ENCODE measurements around the gene FDXR.

The FDXR gene

DNA sequence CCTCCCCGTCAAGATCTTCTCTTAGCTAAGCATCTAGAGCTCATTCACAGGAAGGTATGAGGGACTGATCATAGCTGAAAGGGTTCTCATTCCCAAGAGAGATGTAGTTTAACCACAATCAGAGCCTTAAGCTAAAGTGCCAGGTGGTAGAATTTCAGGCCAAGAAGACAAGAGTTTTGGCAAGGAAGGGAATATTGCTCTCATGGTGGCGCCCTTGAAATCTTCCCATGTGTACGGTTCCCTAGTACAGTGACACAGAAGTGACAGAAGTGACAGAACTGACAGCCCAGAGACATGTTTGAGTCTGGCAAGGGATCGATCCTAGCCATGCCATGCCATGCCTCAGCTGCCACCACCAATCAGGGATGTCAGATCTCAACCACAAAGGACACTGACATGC is 15.6 kb downstream of the FDXR start:
- DNase-seq (ENCODE audit: low read depth), result no peak

DNA sequence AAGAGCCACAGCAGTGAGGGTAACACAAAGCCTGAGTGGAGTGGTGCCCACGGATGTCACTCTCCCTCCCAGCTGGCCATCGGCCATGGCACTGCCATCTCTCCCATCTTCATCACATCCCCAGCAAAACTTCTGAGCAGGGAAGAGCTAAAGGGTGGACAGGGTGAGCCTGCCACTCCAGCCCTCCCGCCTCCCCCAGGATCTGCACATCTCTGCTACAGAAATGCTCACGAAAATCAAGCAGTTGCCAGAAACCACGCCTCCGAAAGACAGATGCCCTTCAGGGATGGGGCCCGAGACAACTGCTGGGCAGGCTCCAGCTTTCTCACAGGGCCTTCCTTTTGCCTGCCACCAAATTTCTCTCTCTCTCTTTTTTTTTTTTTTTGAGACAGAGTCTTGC is 16.7 kb downstream of the FDXR start:
- no peak for DNase-seq (ENCODE audit: low read depth)

- no peak for DNase-seq (ENCODE audit: low read depth)
These were observed 17.5 kb downstream of the FDXR start for GRCh38 chr17:74855323-74855722.

DNA sequence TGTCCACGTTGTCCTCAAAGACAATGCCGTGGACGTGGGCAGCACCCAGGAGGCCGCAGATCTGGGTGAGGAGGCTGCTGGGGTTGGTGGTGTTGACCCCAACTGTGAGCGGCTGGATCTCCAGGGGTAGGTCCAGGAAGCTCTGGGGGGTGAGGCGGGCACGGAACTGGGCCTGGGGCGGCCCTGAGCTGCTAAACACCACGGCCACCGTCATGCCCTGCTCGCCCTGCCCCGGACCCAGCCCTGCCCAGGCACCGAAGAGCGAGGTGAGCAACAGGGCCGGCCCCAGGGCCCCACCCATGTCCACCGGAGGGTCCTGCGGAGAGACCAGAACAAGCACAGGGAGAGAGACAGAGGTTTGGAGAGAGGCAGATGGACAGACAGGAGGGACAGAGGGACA is 18.0 kb downstream of the FDXR start:
- no peak for DNase-seq (ENCODE audit: low read depth)

DNA sequence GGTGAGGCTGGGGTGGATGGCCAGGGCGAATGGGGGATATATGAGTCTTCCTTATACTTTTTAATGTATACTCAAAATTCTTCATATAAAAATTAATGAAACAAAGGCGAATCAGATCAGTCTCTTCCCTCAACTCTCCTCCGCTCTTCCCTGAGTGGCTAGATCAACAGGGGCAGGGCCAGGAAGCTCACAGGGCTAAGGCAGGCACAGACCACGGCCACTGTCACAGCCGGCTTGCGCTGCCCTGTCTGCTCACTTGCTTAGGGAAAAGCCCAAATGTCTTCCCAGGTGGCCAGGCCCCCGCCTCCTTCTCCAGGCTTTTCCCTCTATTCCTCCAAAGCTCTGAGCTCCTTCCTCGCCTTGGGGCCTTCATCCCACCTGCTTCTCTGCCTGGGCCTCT is 19.1 kb downstream of the FDXR start:
- no peak for DNase-seq (ENCODE audit: low read depth)

DNA sequence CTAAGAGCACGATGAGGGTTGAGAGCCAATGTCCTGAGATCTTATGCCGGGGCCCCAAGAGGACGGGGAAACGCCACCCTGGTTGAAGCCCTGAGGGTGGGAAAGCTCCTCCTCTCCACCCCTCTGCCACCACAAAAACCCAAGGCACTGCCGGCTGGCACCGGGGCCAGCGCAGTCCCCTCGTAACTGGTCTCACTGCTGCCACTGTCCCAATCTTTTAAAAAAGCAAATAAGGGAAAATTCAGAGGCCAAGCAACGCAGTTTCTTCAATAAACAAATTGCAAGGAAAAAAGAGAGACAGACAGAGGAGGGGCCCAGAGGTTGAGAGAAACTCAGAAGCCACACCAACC is 19.8 kb downstream of the FDXR start:
- no peak for DNase-seq (ENCODE audit: low read depth)

DNA sequence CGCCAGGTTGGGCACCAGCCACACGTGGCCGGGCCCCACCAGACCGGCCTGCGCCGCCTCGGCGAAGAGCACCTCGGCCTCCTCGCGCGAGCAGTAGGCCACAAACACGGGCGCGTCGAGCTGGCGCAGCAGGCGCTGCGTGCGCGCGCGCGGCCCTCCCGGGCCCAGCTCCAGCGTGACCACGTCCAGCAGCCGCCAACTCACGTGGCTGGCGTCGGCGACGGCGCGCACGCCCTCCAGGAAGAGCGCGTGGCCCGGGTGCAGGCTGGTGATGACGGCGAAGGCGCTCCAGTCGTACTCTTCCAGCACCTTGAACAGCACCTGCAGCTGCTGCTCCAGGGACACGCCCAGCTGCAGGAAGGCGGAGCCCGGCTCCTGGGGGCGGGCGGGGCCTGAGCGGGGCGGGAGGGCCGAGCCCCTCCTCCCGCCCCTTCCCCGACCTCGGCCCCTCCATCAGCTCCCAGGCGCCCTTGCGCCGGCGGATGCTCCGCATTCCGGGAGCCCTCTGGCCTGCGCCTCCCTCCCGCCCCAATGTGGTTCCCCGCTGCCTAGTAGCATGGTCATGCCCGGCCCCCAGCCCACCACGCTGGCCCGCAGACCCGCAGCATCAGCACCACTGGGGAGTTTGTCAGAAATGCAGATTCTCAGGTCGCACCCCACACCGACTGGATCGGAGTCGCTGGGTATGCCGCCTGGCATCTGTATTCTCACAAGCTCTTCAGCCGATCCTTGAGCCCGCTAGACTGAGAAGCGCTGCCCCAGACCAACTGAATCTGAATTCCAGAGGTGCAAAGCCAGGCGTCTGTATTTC is 20.4 kb downstream of the FDXR start:
- no peak for DNase-seq (ENCODE audit: low read depth)

DNA sequence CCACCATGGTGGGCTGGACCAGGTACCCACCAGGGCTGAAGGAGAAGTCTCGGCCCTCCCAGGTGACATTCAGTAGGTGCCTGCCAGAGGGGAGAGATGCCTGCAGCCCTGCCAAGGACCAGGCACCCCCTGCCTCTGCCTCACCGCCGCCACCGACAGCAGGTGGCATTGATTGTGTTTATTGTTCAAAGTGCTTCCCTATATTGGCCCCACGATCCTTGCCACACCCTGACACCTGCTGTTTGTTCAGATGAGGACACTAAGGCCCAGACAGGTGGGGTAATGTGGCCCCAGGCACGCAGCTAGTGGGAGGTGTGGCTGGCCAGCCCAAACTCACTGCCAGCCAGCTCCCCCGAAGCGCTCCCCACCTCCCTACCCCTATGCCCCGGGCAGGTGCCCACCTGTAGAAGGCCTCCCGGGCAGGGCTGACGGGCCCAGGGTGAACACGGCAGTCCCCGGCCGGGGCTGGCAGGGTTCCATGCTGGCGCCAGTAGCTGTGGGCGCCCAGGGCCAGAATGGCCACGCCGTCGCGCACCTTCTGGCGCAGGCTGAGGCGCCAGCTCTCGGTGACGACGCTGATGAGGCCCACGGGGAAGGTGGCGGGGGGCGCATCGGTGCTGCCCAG is 21.1 kb downstream of the FDXR start:
- DNase-seq (ENCODE audit: low read depth), result no peak

DNA sequence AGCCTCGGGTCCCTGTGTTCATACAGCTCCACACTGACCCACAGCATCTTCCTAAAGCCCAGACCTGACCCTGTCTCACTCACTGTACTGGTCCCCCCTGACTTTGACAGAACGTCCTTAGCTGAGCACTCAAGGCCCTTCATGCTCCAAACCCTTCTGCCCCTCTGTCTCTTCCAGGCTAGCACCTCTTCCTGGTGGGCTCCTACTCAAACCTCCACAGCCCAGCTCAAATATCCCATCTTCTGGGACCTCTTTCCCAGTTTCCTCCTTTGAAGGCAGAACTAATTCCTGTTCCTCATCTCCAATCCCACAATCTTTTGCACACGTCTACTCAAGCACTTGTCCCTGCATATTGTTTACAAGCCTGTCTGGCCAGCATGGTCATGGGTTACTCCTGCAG is 21.9 kb downstream of the FDXR start:
- DNase-seq (ENCODE audit: low read depth), result no peak

DNA sequence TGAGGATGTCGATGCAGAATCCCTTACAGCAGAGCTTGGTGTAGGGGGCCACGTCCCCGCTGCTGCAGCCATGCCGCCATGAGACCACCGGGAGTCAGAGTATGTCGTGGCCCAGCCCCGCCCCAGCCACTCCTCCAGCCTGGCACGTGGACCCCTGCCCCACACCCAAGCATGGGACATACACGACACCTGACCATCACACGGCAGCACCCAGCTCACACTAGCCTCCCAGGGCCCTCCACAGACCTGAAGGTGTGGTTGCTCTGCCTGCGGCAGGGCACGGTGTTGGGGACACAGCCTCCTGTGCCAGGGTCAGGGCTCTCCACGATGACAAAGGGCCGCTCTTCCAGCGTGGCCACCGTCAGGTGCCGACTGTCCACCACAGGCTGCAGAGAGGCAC is 22.5 kb downstream of the FDXR start:
- no peak for DNase-seq (ENCODE audit: low read depth)

DNA sequence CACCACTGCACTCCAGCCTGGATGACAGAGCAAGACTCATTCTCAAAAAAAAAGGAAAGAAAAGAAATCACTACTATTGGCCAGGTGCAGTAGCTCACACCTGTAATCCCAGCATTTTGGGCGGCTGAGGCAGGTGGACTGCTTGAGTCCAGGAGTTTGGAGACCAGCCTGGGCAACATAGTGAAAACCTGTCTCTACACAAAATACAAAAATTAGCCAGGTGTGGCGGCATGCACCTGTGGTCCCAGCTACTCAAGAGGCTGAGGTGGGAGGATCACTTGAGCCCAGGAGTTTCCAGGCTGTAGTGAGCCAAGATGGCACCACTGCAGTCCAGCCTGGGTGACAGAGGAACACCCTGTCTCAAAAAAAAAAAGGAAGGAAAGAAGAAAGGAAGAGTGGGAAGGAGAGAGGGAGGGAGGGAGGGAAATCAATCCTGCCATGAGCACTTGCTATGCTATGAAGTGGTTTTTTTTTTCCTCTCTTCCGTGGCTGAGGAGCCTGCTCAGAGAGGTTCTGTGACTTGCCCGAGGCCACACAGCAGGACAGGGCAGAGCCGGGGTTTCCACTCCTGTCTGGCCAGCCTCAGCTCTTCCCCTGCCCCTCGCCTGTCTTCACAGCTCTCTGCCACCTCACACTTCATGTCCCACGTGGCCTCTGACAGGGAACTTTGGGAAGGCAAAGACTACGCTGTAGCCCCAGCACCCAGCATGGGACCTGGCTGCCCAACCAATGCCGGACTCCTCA is 24.0 kb downstream of the FDXR start:
- no peak for DNase-seq (ENCODE audit: low read depth)

GRCh38 chr17:74846621-74847020 is 26.2 kb downstream of the FDXR start:
- no peak for DNase-seq (ENCODE audit: low read depth)

GRCh38 chr17:74843352-74843627 is 29.5 kb downstream of the FDXR start:
- no peak for DNase-seq (ENCODE audit: low read depth)

DNA sequence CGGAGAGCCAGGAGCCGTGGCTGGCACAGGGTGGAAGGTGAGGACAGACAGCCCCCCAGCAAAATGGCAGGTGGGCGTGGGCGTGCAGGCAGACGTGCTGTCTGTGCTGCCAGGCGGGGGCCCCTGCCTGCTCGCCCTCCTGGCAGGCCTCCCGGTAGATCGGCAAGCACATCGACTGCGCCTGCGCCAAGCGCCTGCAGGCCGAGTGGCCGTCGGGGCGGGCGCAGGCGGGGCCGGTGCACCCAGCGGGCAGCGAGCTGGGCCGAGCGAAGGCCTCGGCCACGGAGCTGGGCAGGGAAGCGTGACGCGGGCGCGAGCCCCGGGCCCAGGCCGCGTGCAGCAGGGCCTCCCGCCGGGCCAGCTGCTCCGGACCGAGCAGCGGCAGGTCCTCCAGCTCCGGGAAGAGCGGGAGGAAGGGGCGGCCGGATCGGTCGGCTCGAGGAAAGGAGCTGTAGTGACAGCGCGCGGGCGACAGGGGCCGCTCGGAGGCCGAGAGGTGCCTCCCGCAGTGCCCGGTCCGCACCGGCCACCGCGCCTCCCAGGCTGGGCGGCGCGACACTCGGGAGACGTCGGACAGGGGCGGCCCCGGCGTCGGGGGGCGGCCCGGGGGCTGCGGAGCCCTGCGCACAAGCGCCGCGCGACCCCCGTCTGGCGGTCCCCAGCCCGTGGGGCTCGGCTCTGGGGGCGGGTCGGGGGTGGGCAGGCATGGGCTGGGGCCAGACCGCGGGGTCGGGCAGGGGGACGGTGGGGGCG is 30.0 kb downstream of the FDXR start:
- no peak for DNase-seq (ENCODE audit: low read depth)

GRCh38 chr17:74842146-74842598 is 30.6 kb downstream of the FDXR start:
- no peak for DNase-seq (ENCODE audit: low read depth)

- no peak for DNase-seq (ENCODE audit: low read depth)
These were observed 31.7 kb downstream of the FDXR start for GRCh38 chr17:74840989-74841666.

DNA sequence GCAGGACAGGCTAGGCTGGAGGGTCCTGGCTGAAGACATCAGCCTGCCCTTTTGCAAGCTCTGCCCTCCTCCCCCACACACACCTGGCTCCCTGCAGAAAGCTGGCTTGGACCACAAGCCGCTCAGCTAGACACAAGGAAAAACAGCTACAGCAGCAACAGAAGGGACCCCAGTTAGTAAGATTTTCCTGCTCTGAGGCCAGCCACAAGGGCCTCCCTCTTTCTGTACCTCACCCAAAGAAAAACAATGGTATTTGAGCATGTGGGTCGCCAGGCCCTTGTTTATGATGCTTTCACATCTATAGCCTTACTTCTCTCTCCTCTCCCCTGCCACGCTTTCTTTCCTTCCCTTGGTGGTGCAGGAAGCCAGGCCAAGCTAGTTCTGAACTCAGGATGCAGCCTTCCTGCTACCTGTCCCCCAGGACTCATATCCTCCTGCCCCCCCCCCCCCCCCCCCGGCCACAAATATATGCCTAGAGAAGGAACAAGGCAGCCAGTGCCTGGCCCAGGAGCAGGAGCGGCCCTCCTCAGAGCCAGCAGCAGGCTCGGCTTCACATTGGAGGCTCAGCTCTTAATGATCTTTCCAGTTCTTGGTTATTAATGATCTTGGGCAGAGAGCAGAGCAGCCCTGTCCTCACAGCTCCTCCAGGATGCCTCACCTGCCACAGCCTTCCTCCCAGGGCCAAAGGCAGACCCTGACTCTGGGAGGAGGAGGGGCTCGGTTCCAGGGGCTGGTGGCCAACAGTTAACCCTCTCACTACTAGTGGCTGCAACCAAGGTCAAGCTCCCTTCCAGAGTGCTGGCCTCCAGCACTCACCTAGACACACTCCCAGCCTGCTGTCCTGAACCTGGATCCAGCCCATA is 32.6 kb downstream of the FDXR start:
- DNase-seq (ENCODE audit: low read depth), result no peak

DNA sequence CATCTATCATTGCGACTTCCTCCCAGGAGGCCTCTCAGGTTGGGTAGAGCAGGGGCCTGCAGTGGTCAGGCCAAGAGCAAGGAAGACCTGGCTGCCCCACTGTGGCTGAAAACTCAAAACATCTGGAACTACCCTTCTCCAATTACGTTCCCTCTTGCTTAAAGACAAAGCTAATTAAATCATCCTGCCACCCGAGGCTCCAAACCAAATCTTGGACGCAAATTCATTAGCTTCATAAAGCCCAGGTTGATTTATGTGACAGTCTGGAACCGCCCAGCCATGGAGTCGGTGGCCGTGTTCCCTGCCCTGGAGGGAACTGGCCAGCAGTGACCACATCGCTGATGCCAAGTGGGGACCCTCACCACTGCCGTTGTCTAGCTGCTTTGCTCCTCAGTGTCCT is 34.5 kb downstream of the FDXR start:
- DNase-seq (ENCODE audit: low read depth), result no peak

DNA sequence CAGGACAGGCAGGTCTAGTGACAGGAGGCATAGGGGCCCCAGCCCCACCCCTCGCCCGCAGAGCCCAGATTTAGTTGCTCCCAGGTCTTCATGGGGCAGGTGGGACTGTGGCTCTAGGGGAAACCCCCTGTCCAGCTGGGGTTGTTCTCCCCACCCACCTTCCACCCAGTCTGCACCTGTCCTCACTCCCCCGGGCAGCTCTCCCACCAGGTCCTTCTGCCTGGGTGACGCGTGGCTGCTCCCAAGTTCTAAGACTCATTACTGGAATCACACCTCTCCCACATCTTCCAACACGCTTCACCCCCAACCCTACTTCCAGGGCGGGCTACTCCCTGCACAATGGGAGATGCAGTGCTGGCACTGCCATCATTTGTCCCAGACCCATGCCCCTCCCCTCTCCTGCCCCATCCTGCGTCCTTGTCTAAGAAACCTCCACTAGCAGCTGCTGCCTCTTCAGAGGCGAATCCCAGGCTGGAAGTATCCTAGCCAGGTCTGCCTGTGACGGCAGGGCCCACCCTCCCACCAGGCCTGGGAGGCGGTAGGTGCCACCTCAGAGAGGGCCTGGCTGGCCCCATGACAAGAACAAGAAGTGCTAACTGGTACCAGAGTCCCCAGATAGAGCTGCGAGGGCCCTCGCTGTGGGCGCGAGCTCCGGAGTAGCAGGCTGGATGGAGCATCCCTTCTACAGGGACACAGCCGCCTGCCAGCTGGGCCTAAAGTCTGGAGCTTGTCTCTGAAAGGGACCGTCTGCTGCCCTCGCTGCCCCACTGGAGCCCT is 35.9 kb downstream of the FDXR start:
- DNase-seq (ENCODE audit: low read depth), result no peak

GRCh38 chr17:74836191-74836590 is 36.6 kb downstream of the FDXR start:
- DNase-seq (ENCODE audit: low read depth), result no peak

Measured in HS-27A (cell line).